MM.1S (cell line): ENCODE results near the gene RGS16.

Experiments
- EZH2 ChIP-seq: fragments of 300-600 bp; sonication (generic); optimal IDR thresholded peaks from 2 replicates; pipeline ENCODE3; 2017; ENCODE audit warnings: low read depth, mild to moderate bottlenecking, antibody characterized with exemption, low read length, mixed read lengths
- EZH2phosphoT487 ChIP-seq: fragments of 300-600 bp; sonication (generic); IDR thresholded peaks from 2 replicates; pipeline ENCODE4 v1.6.1; 2018; ENCODE audit warnings: antibody characterized with exemption, low read length
- TF ChIP-seq, protein P1 (sequence below): fragments of 300-600 bp; sonication (generic); IDR thresholded peaks from 2 replicates; pipeline ENCODE4 v1.5.1; 2016; ENCODE audit warnings: antibody characterized with exemption, low read length, mixed read lengths

DNA sequence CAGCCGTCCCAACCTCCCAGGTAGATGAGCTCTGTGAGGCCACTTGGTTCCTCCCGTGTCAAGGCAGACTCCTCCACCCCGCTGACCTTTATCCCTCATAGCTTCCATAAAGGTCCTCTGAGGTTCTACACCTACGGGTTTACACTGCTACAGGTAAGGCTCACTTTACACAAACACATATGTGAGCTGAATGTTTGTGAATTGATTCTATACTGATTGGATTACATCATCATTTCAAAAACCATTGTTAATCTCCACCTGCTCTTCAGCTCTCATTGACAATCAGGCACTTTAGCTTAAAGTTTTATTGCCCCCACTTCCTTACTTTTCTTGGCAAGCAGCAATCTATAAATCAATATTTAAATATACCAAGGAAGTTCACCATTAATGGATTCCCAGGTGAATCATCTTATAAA lies 12.8 kb upstream of the RGS16 start:
- TF ChIP-seq EZH2 (no peak), EZH2phosphoT487 (no peak)
- TF ChIP-seq, protein P1, sequence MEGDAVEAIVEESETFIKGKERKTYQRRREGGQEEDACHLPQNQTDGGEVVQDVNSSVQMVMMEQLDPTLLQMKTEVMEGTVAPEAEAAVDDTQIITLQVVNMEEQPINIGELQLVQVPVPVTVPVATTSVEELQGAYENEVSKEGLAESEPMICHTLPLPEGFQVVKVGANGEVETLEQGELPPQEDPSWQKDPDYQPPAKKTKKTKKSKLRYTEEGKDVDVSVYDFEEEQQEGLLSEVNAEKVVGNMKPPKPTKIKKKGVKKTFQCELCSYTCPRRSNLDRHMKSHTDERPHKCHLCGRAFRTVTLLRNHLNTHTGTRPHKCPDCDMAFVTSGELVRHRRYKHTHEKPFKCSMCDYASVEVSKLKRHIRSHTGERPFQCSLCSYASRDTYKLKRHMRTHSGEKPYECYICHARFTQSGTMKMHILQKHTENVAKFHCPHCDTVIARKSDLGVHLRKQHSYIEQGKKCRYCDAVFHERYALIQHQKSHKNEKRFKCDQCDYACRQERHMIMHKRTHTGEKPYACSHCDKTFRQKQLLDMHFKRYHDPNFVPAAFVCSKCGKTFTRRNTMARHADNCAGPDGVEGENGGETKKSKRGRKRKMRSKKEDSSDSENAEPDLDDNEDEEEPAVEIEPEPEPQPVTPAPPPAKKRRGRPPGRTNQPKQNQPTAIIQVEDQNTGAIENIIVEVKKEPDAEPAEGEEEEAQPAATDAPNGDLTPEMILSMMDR: no peak
